GM18951 (cell line): ENCODE results near the gene RAB8A.
"Not testable (repeated sequence)": the region's sequence is repeated elsewhere in the genome, so short reads cannot be mapped to it uniquely, and the experiment has no call there.

Experiments
- POLR2A ChIP-seq: IDR thresholded peaks from 4 replicates; pipeline ENCODE4 v1.6.1; 2011; ENCODE audit warnings: mild to moderate bottlenecking; ENCODE audit not compliant: insufficient read length, insufficient read depth; ENCODE audit errors: extremely low read depth
- in situ Hi-C: fragments of 300-500 bp; cut with MboI; formaldehyde crosslinking; loops from one replicate; pipeline ENCODE4 v1.12.0; 2022; ENCODE audit warnings: low sequenced_read_pairs, mixed read lengths, inconsistent platforms; ENCODE audit not compliant: unreplicated experiment

Gene RAB8A

GRCh38 chr19:16074488-16075365, 37.0 kb upstream of the RAB8A start:
- no peak for TF ChIP-seq POLR2A
- in situ Hi-C loops, result no loop called here

- TF ChIP-seq POLR2A, result no peak
Observed at GRCh38 chr19:16075430-16076153, 36.1 kb upstream of the RAB8A start.

GRCh38 chr19:16076154-16076957, 35.3 kb upstream of the RAB8A start, which contains the start of gene TPM4:
Gene TPM4, plus strand, starts transcription at chr19:16076495. Its CDS starts 71 bp downstream, at chr19:16076566.
- TF ChIP-seq POLR2A, result peak; percentile 85
- in situ Hi-C loops, result no loop called here

More at GRCh38 chr19:16075430-16076153, 36.1 kb upstream of the RAB8A start:
- in situ Hi-C loops, result no loop called here

- in situ Hi-C loops, result no loop called here
- TF ChIP-seq POLR2A, result peak; percentile 49
Observed at GRCh38 chr19:16076958-16077611, 34.6 kb upstream of the RAB8A start.

GRCh38 chr19:16077984-16078758, 33.5 kb upstream of the RAB8A start:
- TF ChIP-seq POLR2A, result peak; percentile 13
- in situ Hi-C loops, result no loop called here

GRCh38 chr19:16078759-16079707, 32.7 kb upstream of the RAB8A start:
- in situ Hi-C loops, result no loop called here
- TF ChIP-seq POLR2A, result peak; percentile 54

GRCh38 chr19:16084067-16084685, 27.5 kb upstream of the RAB8A start:
- in situ Hi-C loops, result no loop called here

GRCh38 chr19:16085115-16085514, 26.6 kb upstream of the RAB8A start:
- TF ChIP-seq POLR2A, result no peak
- in situ Hi-C loops, result no loop called here

More at GRCh38 chr19:16084067-16084685, 27.5 kb upstream of the RAB8A start:
- TF ChIP-seq POLR2A, result no peak

- in situ Hi-C loops, result not testable (repeated sequence)
Observed at GRCh38 chr19:16087404-16087803, 24.3 kb upstream of the RAB8A start.

- in situ Hi-C loops, result no loop called here
Observed at GRCh38 chr19:16087940-16088339, 23.7 kb upstream of the RAB8A start.

More at GRCh38 chr19:16087940-16088339, 23.7 kb upstream of the RAB8A start:
- peak; percentile 12 for TF ChIP-seq POLR2A
